Measurements from ENCODE around the gene SLC41A3.

SLC41A3 gene

GRCh38 chr3:126015075-126015474 is 68.8 kb downstream of the SLC41A3 start (continued):
- no peak for TF ChIP-seq ZNF148 (tag by site-specific recombination; IDR thresholded peaks at IDR 0.05; ENCODE audit: borderline replicate concordance)
- TF ChIP-seq SETDB1 (IDR thresholded peaks at IDR 0.05; ENCODE audit: insufficient read length, low read length): no peak
- TF ChIP-seq ZNF600 (tag by site-specific recombination; IDR thresholded peaks at IDR 0.05): no peak
- TF ChIP-seq ZNF335 (tag by site-specific recombination; conservative IDR thresholded peaks at IDR 0.05): no peak
- no peak for TF ChIP-seq ZNF530 (tag by site-specific recombination; IDR thresholded peaks at IDR 0.05; ENCODE audit: low read depth)
- TF ChIP-seq ZNF670 (tag by site-specific recombination; IDR thresholded peaks at IDR 0.05; ENCODE audit: low read depth): no peak
- no peak for TF ChIP-seq ZNF292 (tag by site-specific recombination; IDR thresholded peaks at IDR 0.05; ENCODE audit: borderline replicate concordance, low read depth)
- TF ChIP-seq PRDM6 (tag by site-specific recombination; IDR thresholded peaks at IDR 0.05): no peak
- TF ChIP-seq GLIS2 (tag by site-specific recombination; IDR thresholded peaks at IDR 0.05): no peak

GRCh38 chr3:126014252-126014651 is 69.7 kb downstream of the SLC41A3 start:
- H3K4me3 ChIP-seq (ENCODE audit: low read depth, low read length): no peak overlapping the region
- no peaks in the 10 kb centered on the region for H3K9me3 ChIP-seq (ENCODE audit: control insufficient read depth, insufficient read depth, low read depth, low read length)
- peaks cover 0 to 53% of the 10 kb centered on the region in 2 experiments; a peak in 1 of 3 replicates for H3K36me3 ChIP-seq (ENCODE audit: control insufficient read depth in 2 of 2, insufficient read depth in 1 of 2, low read length in 2 of 2)
- no peaks in the 10 kb centered on the region for H3K4me1 ChIP-seq (ENCODE audit: control insufficient read depth, insufficient read depth, low read length)
- TF ChIP-seq ZNF48 (tag by site-specific recombination; IDR thresholded peaks at IDR 0.05): no peak
- TF ChIP-seq ZNF530 (tag by site-specific recombination; IDR thresholded peaks at IDR 0.05; ENCODE audit: low read depth): no peak
- no peak for TF ChIP-seq KLF10 (tag by site-specific recombination; IDR thresholded peaks at IDR 0.05)
- TF ChIP-seq ZNF664 (tag by site-specific recombination; IDR thresholded peaks at IDR 0.05): no peak
- no peak for TF ChIP-seq ZNF292 (tag by site-specific recombination; IDR thresholded peaks at IDR 0.05; ENCODE audit: borderline replicate concordance, low read depth)
- TF ChIP-seq ZFP69B (tag by site-specific recombination; IDR thresholded peaks at IDR 0.05): no peak
- no peak for TF ChIP-seq ZNF658 (tag by site-specific recombination; IDR thresholded peaks at IDR 0.05)
- TF ChIP-seq ZNF529 (tag by site-specific recombination; IDR thresholded peaks at IDR 0.05; ENCODE audit: insufficient replicate concordance): no peak
- TF ChIP-seq HIC1 (tag by site-specific recombination; IDR thresholded peaks at IDR 0.05): no peak
- no peak for TF ChIP-seq ZNF311 (tag by site-specific recombination; IDR thresholded peaks at IDR 0.05; ENCODE audit: borderline replicate concordance)
- ChIA-PET POLR2A (no interaction called here), CTCF (interaction anchor here (0.6 kb wide), 1 partner anchor 62 kb away, joined by 3 read pairs; no protein-coding TSS in a partner anchor)
- no peak overlapping the region for H3K27ac ChIP-seq (ENCODE audit: extremely low read depth, low read depth, low read length)

- no peak overlapping the region for H3K27ac ChIP-seq (ENCODE audit: extremely low read depth, low read depth, low read length)
- ChIA-PET POLR2A (no interaction called here), CTCF (interaction anchor here (0.6 kb wide), 1 partner anchor 97 kb away, joined by 3 read pairs; no protein-coding TSS in a partner anchor)
- TF ChIP-seq SETDB1 (IDR thresholded peaks at IDR 0.05; ENCODE audit: insufficient read length, low read length) (no peak), ZNF19 (tag by site-specific recombination; IDR thresholded peaks at IDR 0.05; ENCODE audit: low read depth) (no peak), ZNF529 (tag by site-specific recombination; IDR thresholded peaks at IDR 0.05; ENCODE audit: insufficient replicate concordance) (no peak)
- no peaks in the 10 kb centered on the region for H3K9me3 ChIP-seq (ENCODE audit: control insufficient read depth, insufficient read depth, low read depth, low read length)
- H3K4me3 ChIP-seq (ENCODE audit: low read depth, low read length): no peak overlapping the region
- no peaks in the 10 kb centered on the region for H3K4me1 ChIP-seq (ENCODE audit: control insufficient read depth, insufficient read depth, low read length)
- H3K36me3 ChIP-seq (ENCODE audit: control insufficient read depth in 2 of 2, insufficient read depth in 1 of 2, low read length in 2 of 2): peaks cover 0 to 55% of the 10 kb centered on the region in 2 experiments; a peak in 1 of 3 replicates
Measured at GRCh38 chr3:126013751-126014156, 70.2 kb downstream of the SLC41A3 start.

Measured in HEK293 (cell line).